ENCODE results near the gene C6orf89.
"Not testable (repeated sequence)": the region's sequence is repeated elsewhere in the genome, so short reads cannot be mapped to it uniquely, and the experiment has no call there.

DNA sequence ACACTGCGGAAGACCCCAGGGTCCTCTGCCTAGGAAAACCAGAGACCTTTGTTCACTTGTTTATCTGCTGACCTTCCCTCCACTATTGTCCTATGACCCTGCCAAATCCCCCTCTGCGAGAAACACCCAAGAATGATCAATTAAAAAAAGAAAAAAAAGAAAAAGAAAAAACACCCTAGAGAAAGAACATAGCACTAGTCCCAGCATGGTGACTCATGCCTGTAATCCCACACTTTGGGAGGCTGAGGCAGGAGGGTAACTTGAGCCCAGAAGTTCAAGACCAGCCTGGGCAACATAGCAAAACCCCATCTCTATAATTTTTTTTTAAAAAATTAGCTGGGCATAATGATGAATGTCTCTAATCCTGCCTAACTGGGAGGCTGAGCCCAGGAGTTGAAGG, 56.6 kb downstream of the C6orf89 start:
- TF ChIP-seq, protein P1, sequence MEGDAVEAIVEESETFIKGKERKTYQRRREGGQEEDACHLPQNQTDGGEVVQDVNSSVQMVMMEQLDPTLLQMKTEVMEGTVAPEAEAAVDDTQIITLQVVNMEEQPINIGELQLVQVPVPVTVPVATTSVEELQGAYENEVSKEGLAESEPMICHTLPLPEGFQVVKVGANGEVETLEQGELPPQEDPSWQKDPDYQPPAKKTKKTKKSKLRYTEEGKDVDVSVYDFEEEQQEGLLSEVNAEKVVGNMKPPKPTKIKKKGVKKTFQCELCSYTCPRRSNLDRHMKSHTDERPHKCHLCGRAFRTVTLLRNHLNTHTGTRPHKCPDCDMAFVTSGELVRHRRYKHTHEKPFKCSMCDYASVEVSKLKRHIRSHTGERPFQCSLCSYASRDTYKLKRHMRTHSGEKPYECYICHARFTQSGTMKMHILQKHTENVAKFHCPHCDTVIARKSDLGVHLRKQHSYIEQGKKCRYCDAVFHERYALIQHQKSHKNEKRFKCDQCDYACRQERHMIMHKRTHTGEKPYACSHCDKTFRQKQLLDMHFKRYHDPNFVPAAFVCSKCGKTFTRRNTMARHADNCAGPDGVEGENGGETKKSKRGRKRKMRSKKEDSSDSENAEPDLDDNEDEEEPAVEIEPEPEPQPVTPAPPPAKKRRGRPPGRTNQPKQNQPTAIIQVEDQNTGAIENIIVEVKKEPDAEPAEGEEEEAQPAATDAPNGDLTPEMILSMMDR (IDR thresholded peaks at IDR 0.05), result not testable (repeated sequence)
- TF ChIP-seq POLR2AphosphoS5 (IDR thresholded peaks at IDR 0.05), result not testable (repeated sequence)
